Stomach (tissue), 9 donors: Measurements from ENCODE around the gene ZDHHC8. TPM values are rescaled to one million over a fixed set of nuclear protein-coding genes. Genes with fewer than 3 reads are reported as not detected.

Experiments
- DNase-seq, 2 donors: peaks; one replicate each; pipeline versions ENCODE4 v3.0.0 to v3.0.0-alpha.2; 2013 to 2019
- H3K27ac ChIP-seq, 5 donors: fragments of 200-600 bp in 4 of 5; sonication (generic) in 4 of 5; one replicate each; pipeline ENCODE4 v1.5.1; 2013 to 2019; ENCODE audit warnings: mild to moderate bottlenecking in 1 of 5, moderate library complexity in 1 of 5
- H3K27me3 ChIP-seq, 3 donors: fragments of 200-600 bp; sonication (generic); one replicate each; pipeline ENCODE4 v1.5.1; 2017 to 2019; ENCODE audit warnings: mixed run types in 1 of 3
- H3K36me3 ChIP-seq, 4 donors: fragments of 200-600 bp; sonication (generic); 1 replicate in 3 of 4; 2 replicates in 1 of 4; pipeline ENCODE4 v1.5.1; 2016 to 2019
- H3K4me1 ChIP-seq, 4 donors: fragments of 200-600 bp; sonication (generic); one replicate each; pipeline ENCODE4 v1.5.1; 2016 to 2019
- H3K4me3 ChIP-seq, 4 donors: fragments of 200-600 bp; sonication (generic) in 3 of 4; one replicate each; pipeline ENCODE4 v1.5.1; 2016 to 2019; ENCODE audit warnings: mild to moderate bottlenecking in 1 of 4
- H3K9me3 ChIP-seq, 4 donors: fragments of 200-600 bp; sonication (generic); one replicate each; pipeline ENCODE4 v1.5.1; 2016 to 2019
- EP300 ChIP-seq: sonication (generic); formaldehyde crosslinking; IDR thresholded peaks from one replicate; pipeline ENCODE4 v1.6.1; 2017; ENCODE audit warnings: antibody characterized with exemption
- POLR2A ChIP-seq, 4 donors: fragments of 450-650 bp; IDR thresholded peaks; one replicate each; pipeline ENCODE4 v1.6.1; 2016; ENCODE audit warnings: antibody characterized with exemption in 4 of 4, control low read depth in 2 of 4, mild to moderate bottlenecking in 1 of 4, moderate library complexity in 1 of 4
- POLR2AphosphoS5 ChIP-seq, 3 donors: sonication (generic); formaldehyde crosslinking; IDR thresholded peaks; one replicate each; pipeline ENCODE4 v1.6.1; 2016; ENCODE audit warnings: antibody characterized with exemption in 3 of 3
- WGBS, 5 donors: extraction: QIAGEN DNeasy Blood & Tissue Kit in 3 of 5; methylation state at CpG; one replicate each; pipeline versions ENCODE4 v1.1.5 to v1.1.7; 2013 to 2018; 5-methylcytosine and 5-hydroxymethylcytosine counted together
- intact Hi-C: fragments of 100-400 bp; cut with DNase I; formaldehyde crosslinking; loops from one replicate; pipeline ENCODE4 v1.15.1; 2023; ENCODE audit warnings: low total_unique reads
- polyA plus RNA-seq, 3 donors: library from polyadenylated mRNA; stranded (reverse); fragments of 200-250 nt; gene quantifications; one replicate each; pipeline ENCODE4 v1.2.3, GENCODE V29; 2013
- total RNA-seq, 5 donors: library from RNA; depleted of rRNA; stranded (reverse); fragments of >200 nt; gene quantifications; one replicate each; pipeline versions ENCODE4 v1.1.0 to v1.2.3, GENCODE V29; 2014 to 2016
- TF ChIP-seq, protein P1 (sequence below), 7 experiments: fragments of 450-650 bp in 4 of 7; fragments of 200-600 bp in 3 of 7; sonication (generic) in 3 of 7; IDR thresholded peaks; one replicate each; pipeline ENCODE4 v1.5.1; 2016 to 2019; ENCODE audit warnings: antibody characterized with exemption in 7 of 7, control low read depth in 2 of 7, mild to moderate bottlenecking in 1 of 7
- donor health status: healthy with polysubstance abuse.
- donor health status: Bipolar disorder and iron deficiency.
- donor health status: healthy.

Gene ZDHHC8
- total and polyA plus RNA-seq, 8 donors = 3.2 to 228 (median 18.7) TPM

DNA sequence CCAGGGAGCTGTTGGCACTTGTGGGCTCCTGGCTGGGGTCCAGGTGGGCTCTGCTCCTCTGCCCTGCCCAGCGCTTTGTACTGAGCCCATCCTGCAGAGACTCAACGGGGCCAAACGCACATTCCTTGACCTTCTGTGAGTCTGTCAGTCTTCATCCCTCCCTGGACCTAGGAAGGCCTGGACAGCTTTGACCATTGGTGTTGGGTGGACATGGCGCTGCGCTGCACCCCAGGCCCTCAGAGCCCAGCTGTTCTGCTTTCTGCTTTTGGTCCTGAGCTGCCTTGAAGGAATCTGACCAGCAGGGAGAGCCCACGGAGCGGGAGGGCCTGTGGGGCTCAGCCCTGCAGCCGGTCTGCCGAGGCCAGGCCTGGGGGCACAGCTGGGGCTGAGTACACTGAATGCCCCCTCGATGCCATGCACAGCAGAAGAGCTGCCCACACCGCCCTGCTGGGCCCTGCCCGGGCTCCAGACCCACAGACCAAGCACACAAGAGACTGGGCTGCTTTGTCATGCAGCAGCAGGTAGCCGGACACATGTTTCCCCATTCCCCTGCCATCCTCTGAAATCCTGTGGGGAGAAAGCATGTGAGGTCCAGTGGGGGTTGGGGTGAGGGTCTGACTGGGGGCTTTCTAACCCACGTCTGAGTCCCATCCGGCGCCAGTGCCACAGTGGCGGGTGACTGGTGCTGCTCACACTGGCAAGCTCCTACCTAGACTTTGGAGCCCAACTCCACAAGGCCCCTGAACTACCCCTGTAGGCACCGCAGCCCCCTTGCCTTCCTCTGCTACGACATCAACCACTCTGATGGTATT is 43.4 kb downstream of the ZDHHC8 start:
- TF ChIP-seq, protein P1, sequence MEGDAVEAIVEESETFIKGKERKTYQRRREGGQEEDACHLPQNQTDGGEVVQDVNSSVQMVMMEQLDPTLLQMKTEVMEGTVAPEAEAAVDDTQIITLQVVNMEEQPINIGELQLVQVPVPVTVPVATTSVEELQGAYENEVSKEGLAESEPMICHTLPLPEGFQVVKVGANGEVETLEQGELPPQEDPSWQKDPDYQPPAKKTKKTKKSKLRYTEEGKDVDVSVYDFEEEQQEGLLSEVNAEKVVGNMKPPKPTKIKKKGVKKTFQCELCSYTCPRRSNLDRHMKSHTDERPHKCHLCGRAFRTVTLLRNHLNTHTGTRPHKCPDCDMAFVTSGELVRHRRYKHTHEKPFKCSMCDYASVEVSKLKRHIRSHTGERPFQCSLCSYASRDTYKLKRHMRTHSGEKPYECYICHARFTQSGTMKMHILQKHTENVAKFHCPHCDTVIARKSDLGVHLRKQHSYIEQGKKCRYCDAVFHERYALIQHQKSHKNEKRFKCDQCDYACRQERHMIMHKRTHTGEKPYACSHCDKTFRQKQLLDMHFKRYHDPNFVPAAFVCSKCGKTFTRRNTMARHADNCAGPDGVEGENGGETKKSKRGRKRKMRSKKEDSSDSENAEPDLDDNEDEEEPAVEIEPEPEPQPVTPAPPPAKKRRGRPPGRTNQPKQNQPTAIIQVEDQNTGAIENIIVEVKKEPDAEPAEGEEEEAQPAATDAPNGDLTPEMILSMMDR (IDR thresholded peaks at IDR 0.05) = peak in 3 of 7 experiments; percentile 6 to 43 (median 29)
- TF ChIP-seq EP300 = no peak
- 67 to 76% (median 74%) methylated on average over 15 to 19 of the region's 19 CpGs for WGBS, 5 donors
- no peaks in the 10 kb centered on the region for H3K9me3 ChIP-seq
- no peak overlapping the region for H3K27ac ChIP-seq
- no peaks in the 10 kb centered on the region for H3K4me1 ChIP-seq
- peaks cover 0 to 6% (median 0%) of the 10 kb centered on the region in 3 donors for H3K27me3 ChIP-seq
- intact Hi-C loops = no loop called here
- DNase-seq = no peak
- H3K36me3 ChIP-seq = no peaks in the 10 kb centered on the region
- H3K4me3 ChIP-seq = no peak overlapping the region

DNA sequence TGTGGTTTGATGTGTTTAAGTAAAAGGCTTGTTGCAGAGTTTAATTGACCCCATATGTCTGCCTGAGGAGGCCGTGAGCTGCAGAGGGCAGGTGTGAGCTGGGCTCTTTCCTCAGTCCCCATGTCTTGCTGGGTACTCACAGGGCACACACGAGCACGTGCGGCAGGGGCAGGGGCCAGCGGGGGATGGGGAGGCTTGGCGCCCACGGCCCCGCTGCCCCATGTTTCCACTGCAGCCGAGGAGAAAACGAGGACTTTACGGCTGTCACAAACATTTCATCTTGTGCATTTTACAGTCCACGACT is 43.9 kb downstream of the ZDHHC8 start:
- Histone ChIP-seq H3K27ac (no peak overlapping the region), H3K4me1 (no peaks in the 10 kb centered on the region), H3K4me3 (no peak overlapping the region), H3K27me3 (peaks cover 0 to 9% (median 0%) of the 10 kb centered on the region in 3 donors), H3K36me3 (no peaks in the 10 kb centered on the region), H3K9me3 (no peaks in the 10 kb centered on the region)
- 54 to 72% (median 63%) methylated on average over 12 of the region's 12 CpGs for WGBS, 5 donors
- TF ChIP-seq, protein P1 (IDR thresholded peaks at IDR 0.05) = no peak
- TF ChIP-seq EP300 = no peak
- no peak for DNase-seq
- intact Hi-C loops = no loop called here

DNA sequence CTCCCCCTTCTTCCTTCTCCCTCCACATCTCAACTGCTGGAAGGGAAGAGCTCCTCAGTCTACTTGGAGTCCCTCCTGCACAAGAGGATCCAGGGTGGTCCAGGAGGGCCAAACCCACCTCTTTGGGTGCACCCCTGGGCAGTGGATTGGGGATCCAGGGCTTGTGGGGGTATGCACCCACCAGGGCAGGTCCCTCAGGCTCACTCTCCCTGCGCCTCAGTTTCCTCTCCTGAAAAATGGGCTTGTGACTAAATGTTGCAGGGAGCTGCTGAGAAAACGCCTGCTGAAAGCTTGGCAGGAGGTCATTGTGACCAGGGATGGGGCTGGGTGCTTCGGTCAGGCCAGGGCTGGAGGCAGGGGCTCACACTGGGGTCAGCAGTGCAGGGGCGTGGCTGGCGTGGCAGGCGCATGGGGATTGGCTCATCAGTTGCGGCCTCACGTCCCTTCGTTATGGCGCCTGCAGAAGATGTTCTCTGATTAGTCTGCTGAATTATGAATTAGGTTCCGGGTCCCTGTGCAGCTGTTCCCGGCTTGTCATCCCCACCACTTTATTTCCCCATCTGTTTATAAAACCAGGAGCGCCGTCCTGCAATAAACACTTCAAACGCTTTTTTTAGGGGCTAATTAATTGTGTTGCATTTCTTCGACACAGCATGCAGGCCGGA is 44.9 kb downstream of the ZDHHC8 start:
- WGBS, 5 donors = 68 to 70% (median 68%) methylated on average over 16 to 17 of the region's 17 CpGs
- no peaks in the 10 kb centered on the region for H3K9me3 ChIP-seq
- no peak overlapping the region for H3K27ac ChIP-seq
- TF ChIP-seq POLR2A (IDR thresholded peaks at IDR 0.05) = no peak
- TF ChIP-seq POLR2AphosphoS5 (IDR thresholded peaks at IDR 0.05) = no peak
- no peak for TF ChIP-seq EP300
- TF ChIP-seq, protein P1 (IDR thresholded peaks at IDR 0.05) = no peak
- H3K36me3 ChIP-seq = no peaks in the 10 kb centered on the region
- no peak overlapping the region for H3K4me3 ChIP-seq
- H3K27me3 ChIP-seq = peaks cover 0 to 9% (median 0%) of the 10 kb centered on the region in 3 donors
- DNase-seq = no peak
- intact Hi-C loops = no loop called here
- no peaks in the 10 kb centered on the region for H3K4me1 ChIP-seq

DNA sequence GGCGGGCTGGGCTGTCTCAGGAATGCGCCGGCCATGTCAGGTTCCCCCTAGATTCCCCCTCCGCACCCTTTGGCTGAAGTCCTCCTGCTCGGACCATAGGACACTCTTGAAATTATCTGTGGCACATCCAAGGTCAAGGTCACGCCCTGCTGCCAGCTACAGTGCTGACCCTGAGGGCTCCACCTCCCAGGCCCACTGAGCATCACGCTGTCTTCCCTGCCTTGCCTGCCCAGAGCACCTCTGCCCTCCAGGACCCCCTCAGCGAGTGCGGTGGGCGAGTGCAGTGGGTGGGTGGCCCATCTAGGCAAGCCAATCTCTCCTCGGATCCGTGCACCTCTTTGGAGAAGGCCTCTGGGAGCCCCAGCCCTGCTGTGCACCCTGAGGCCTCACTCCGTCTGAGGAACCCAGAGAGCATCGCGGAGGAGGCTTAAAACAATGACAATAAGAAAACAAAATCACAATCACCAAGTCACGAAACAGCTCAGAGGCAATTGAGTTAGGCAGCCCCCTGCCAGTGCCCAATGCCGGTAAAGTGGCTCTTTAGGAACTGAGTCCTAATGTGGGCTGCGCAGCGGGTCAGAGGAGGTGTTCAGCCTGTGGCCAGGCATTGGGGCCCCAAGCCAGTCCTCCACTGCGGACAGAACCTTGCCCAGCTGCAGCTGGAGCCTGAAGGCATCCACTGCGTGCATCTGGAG is 45.8 kb downstream of the ZDHHC8 start:
- Histone ChIP-seq H3K4me1 (no peaks in the 10 kb centered on the region), H3K27me3 (peaks cover 0 to 9% (median 0%) of the 10 kb centered on the region in 3 donors), H3K27ac (no peak overlapping the region), H3K4me3 (no peak overlapping the region), H3K36me3 (no peaks in the 10 kb centered on the region), H3K9me3 (no peaks in the 10 kb centered on the region)
- WGBS, 5 donors = 68 to 85% (median 83%) methylated on average over 17 to 21 of the region's 21 CpGs
- intact Hi-C loops = no loop called here
- TF ChIP-seq, protein P1 (IDR thresholded peaks at IDR 0.05) = no peak
- TF ChIP-seq POLR2AphosphoS5 (IDR thresholded peaks at IDR 0.05) (no peak), POLR2A (IDR thresholded peaks at IDR 0.05) (no peak), EP300 (no peak)
- no peak for DNase-seq
